Neural progenitor cell (in vitro differentiated cells): ENCODE data around the gene STX1B. TPM values are rescaled to one million over a fixed set of nuclear protein-coding genes. Genes with fewer than 3 reads are reported as not detected.

Experiments used
- DNase-seq: peaks from one replicate; pipeline ENCODE4 v3.0.0-alpha.2; 2016; ENCODE audit warnings: low spot score
- H2AFZ ChIP-seq: fragments of 200-600 bp; sonication (generic); replicated peaks from 2 replicates; pipeline ENCODE4 v1.6.1; 2016; ENCODE audit warnings: antibody characterized with exemption
- H3F3A ChIP-seq: fragments of 200-600 bp; sonication (generic); 2 replicates; pipeline ENCODE4 v1.6.1; 2016; ENCODE audit warnings: antibody characterized with exemption, low read depth
- H3K27ac ChIP-seq: fragments of 200-600 bp; sonication (generic); 2 replicates; pipeline ENCODE4 v1.5.1; 2016; ENCODE audit warnings: mild to moderate bottlenecking
- H3K27me3 ChIP-seq: fragments of 200-600 bp; sonication (generic); 2 replicates; pipeline ENCODE4 v1.6.1; 2016; ENCODE audit warnings: mild to moderate bottlenecking, moderate library complexity
- H3K36me3 ChIP-seq: fragments of 200-600 bp; sonication (generic); 2 replicates; pipeline ENCODE4 v1.5.1; 2016
- H3K4me1 ChIP-seq: fragments of 200-600 bp; sonication (generic); 2 replicates; pipeline ENCODE4 v1.6.1; 2016; ENCODE audit warnings: mixed run types
- H3K4me2 ChIP-seq: fragments of 200-600 bp; sonication (generic); 2 replicates; pipeline ENCODE4 v1.6.1; 2016
- H3K4me3 ChIP-seq: fragments of 200-600 bp; sonication (generic); 2 replicates; pipeline ENCODE4 v1.5.1; 2016
- H3K79me2 ChIP-seq: fragments of 200-600 bp; sonication (generic); 2 replicates; pipeline ENCODE4 v1.6.1; 2016; ENCODE audit warnings: low read depth
- H3K9ac ChIP-seq: fragments of 200-600 bp; sonication (generic); 2 replicates; pipeline ENCODE4 v1.6.1; 2016
- H3K9me3 ChIP-seq: fragments of 200-600 bp; sonication (generic); 2 replicates; pipeline ENCODE4 v1.5.1; 2016; ENCODE audit warnings: low read depth
- H4K20me1 ChIP-seq: fragments of 200-600 bp; sonication (generic); 2 replicates; pipeline ENCODE4 v1.6.1; 2016; ENCODE audit warnings: low read depth
- H3K27ac Mint-ChIP-seq: 3 replicates; pipeline ENCODE4 v1.8.0; 2021; ENCODE audit warnings: mixed read lengths
- H3K27me3 Mint-ChIP-seq: 2 replicates; pipeline ENCODE4 v1.8.0; 2022; ENCODE audit warnings: low read depth, mild to moderate bottlenecking, inconsistent platforms, moderate library complexity, mixed read lengths; ENCODE audit not compliant: insufficient read depth
- H3K36me3 Mint-ChIP-seq: 3 replicates; pipeline ENCODE4 v1.8.0; 2021; ENCODE audit warnings: mixed read lengths
- H3K4me1 Mint-ChIP-seq: 3 replicates; pipeline ENCODE4 v1.8.0; 2021; ENCODE audit warnings: mixed read lengths
- H3K4me3 Mint-ChIP-seq: 3 replicates; pipeline ENCODE4 v1.8.0; 2021; ENCODE audit warnings: mild to moderate bottlenecking, moderate library complexity, mixed read lengths
- H3K9me3 Mint-ChIP-seq: 3 replicates; pipeline ENCODE4 v1.8.0; 2020; ENCODE audit warnings: mixed read lengths
- EZH2 ChIP-seq: fragments of 200-600 bp; sonication (generic); IDR thresholded peaks from 2 replicates; pipeline ENCODE4 v1.6.1; 2017; ENCODE audit warnings: antibody characterized with exemption, mild to moderate bottlenecking, moderate library complexity
- EZH2phosphoT487 ChIP-seq: fragments of 200-600 bp; sonication (generic); IDR thresholded peaks from 2 replicates; pipeline ENCODE4 v1.6.1; 2017; ENCODE audit warnings: antibody characterized with exemption
- total RNA-seq: library from RNA; depleted of rRNA; stranded (reverse); fragments of >200 nt; gene quantifications from 2 replicates; pipeline ENCODE4 v1.2.3, GENCODE V29; 2015; ENCODE audit warnings: low replicate concordance
- TF ChIP-seq, protein P1 (sequence below): fragments of 200-600 bp; sonication (generic); IDR thresholded peaks from 2 replicates; pipeline ENCODE4 v1.5.1; 2017; ENCODE audit warnings: antibody characterized with exemption, mild to moderate bottlenecking

Gene STX1B
- total RNA-seq, 1 donor from 2014 or later, result 7.3 TPM

DNA sequence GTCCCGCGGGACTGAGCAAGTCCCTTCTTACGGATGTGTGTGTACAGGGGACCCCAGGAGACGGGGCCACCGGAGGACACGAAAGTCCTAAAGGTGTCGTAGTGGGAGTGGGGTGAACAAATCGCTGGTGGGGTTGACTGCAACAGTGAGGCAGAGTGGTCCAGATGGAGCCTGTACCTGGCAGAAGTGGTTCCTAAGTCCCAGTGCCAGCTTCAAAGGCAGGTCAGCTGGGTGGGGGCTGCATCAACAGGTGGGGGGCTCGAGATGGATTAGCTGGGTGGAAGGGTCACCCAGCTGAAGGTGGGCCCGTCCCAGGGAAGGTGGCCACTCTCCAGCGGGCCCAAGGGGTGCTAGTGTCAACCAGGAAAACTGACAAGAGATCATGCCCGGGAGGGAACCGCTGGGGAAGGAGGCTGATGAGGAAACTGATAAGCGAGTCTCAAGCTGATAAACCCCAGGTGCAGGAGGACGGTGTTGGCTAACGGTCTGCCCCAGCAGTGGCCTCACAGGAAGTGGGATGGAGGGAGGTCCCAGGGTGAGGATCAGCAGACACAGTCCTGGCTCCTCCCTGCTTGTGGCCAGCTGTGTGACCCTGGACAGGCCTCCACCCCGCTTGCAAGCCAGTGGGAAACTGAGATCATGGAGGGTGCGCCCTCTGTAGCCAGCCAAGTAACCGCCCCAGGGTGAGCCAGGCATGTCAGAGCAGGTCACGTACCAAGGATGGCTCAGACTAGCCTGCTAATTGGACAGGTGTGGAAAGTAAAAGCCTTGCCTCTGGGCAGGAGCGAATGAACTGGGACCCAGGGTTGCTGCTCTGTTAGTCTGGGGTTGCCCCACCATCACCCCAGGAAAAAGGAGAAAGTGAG, 60.6 kb downstream of the STX1B start:
- H3K4me1 ChIP-seq, result peaks cover 19% of the 10 kb centered on the region
- peaks cover 2% of the 10 kb centered on the region for H3K36me3 ChIP-seq
- H2AFZ ChIP-seq, result no peak overlapping the region
- TF ChIP-seq, protein P1, sequence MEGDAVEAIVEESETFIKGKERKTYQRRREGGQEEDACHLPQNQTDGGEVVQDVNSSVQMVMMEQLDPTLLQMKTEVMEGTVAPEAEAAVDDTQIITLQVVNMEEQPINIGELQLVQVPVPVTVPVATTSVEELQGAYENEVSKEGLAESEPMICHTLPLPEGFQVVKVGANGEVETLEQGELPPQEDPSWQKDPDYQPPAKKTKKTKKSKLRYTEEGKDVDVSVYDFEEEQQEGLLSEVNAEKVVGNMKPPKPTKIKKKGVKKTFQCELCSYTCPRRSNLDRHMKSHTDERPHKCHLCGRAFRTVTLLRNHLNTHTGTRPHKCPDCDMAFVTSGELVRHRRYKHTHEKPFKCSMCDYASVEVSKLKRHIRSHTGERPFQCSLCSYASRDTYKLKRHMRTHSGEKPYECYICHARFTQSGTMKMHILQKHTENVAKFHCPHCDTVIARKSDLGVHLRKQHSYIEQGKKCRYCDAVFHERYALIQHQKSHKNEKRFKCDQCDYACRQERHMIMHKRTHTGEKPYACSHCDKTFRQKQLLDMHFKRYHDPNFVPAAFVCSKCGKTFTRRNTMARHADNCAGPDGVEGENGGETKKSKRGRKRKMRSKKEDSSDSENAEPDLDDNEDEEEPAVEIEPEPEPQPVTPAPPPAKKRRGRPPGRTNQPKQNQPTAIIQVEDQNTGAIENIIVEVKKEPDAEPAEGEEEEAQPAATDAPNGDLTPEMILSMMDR, result peak; percentile 12
- TF ChIP-seq EZH2 (no peak), EZH2phosphoT487 (no peak)
- peak; percentile 67 for DNase-seq
- peak overlapping the region; percentile 93 for H3K4me3 Mint-ChIP-seq
- H3K9me3 ChIP-seq, result no peaks in the 10 kb centered on the region
- H4K20me1 ChIP-seq, result peaks cover 11% of the 10 kb centered on the region
- H3K27ac ChIP-seq, result no peak overlapping the region
- no peaks in the 10 kb centered on the region for H3K27me3 ChIP-seq
- peak overlapping the region; percentile 96 for H3K4me3 ChIP-seq
- peak overlapping the region; percentile 96 for H3K4me2 ChIP-seq
- H3K9me3 Mint-ChIP-seq, result no peaks in the 10 kb centered on the region
- peaks cover 34% of the 10 kb centered on the region for H3K4me1 Mint-ChIP-seq
- peak overlapping the region; percentile 79 for H3K27ac Mint-ChIP-seq
- H3K79me2 ChIP-seq, result peaks cover 9% of the 10 kb centered on the region
- H3F3A ChIP-seq, result peaks cover 49% of the 10 kb centered on the region
- H3K36me3 Mint-ChIP-seq, result peaks cover 6% of the 10 kb centered on the region
- H3K27me3 Mint-ChIP-seq, result peaks cover 10% of the 10 kb centered on the region
- H3K9ac ChIP-seq, result peak overlapping the region; percentile 57

DNA sequence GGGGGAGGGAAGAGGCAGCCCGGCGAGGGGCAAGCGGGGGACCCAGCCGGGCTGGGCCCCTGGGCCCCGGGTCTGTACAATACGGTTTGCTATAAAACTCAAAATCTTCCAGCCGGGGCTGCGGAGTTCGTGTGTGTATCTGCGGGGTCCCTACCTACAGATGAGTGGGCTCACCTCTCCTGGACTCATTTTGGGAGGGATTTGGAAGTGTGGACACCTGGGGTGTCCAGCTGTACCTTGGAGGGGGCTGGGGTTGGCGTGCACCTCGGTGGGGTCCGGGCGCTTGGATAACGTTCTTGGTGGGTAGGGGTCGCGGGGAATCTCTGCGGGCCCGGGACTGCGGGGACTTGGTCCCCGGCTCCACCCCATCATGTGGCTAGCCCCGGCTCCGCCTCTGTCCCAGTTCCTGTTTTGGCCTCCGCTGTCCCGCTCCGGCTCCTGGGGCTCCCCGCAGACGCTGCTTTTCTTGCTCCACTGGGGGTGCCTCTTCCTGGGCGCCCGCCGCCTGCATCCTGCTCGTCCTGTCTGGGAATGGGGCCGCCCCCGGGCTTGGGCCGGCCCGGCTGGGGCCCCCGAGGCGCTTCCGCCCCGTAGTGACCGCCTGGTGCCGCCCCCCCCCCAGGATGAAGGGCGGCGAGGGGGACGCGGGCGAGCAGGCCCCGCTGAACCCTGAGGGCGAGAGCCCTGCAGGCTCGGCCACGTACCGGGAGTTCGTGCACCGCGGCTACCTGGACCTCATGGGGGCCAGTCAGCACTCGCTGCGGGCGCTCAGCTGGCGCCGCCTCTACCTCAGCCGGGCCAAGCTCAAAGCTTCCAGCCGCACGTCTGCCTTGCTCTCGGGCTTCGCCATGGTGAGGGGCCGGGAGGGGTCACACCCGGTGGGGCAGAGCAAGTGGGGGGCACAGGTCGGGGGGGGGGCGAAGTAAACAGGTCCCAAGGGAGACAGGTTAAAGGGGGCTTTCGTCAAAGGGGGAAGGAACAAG, 61.5 kb downstream of the STX1B start, which contains the start of gene ORAI3:
ORAI3 (plus strand) TSS at position 402 of the 983 bp plus-strand sequence; CDS start at position 624, 222 bp downstream.
- Histone ChIP-seq H3K36me3 (peaks cover 9% of the 10 kb centered on the region), H3K9me3 (no peaks in the 10 kb centered on the region), H3K27me3 (no peaks in the 10 kb centered on the region), H2AFZ (peak within 1 kb of the TSS; percentile 43), H3K4me3 (peak within 1 kb of the TSS; percentile 96), H4K20me1 (peaks cover 11% of the 10 kb centered on the region), H3K9ac (peak within 1 kb of the TSS; percentile 57), H3K4me1 (peaks cover 19% of the 10 kb centered on the region), H3K4me2 (peak within 1 kb of the TSS; percentile 96), H3K79me2 (peaks cover 14% of the 10 kb centered on the region), H3K27ac (peak within 1 kb of the TSS; percentile 51), H3F3A (peaks cover 47% of the 10 kb centered on the region)
- DNase-seq, result peak; percentile 84
- peak within 1 kb of the TSS; percentile 95 for H3K27ac Mint-ChIP-seq
- H3K36me3 Mint-ChIP-seq, result peaks cover 13% of the 10 kb centered on the region
- H3K4me3 Mint-ChIP-seq, result peak within 1 kb of the TSS; percentile 93
- H3K27me3 Mint-ChIP-seq, result peaks cover 10% of the 10 kb centered on the region
- no peaks in the 10 kb centered on the region for H3K9me3 Mint-ChIP-seq
- H3K4me1 Mint-ChIP-seq, result peaks cover 34% of the 10 kb centered on the region
- TF ChIP-seq, protein P1, result no peak
- TF ChIP-seq EZH2, result no peak
- TF ChIP-seq EZH2phosphoT487, result no peak

DNA sequence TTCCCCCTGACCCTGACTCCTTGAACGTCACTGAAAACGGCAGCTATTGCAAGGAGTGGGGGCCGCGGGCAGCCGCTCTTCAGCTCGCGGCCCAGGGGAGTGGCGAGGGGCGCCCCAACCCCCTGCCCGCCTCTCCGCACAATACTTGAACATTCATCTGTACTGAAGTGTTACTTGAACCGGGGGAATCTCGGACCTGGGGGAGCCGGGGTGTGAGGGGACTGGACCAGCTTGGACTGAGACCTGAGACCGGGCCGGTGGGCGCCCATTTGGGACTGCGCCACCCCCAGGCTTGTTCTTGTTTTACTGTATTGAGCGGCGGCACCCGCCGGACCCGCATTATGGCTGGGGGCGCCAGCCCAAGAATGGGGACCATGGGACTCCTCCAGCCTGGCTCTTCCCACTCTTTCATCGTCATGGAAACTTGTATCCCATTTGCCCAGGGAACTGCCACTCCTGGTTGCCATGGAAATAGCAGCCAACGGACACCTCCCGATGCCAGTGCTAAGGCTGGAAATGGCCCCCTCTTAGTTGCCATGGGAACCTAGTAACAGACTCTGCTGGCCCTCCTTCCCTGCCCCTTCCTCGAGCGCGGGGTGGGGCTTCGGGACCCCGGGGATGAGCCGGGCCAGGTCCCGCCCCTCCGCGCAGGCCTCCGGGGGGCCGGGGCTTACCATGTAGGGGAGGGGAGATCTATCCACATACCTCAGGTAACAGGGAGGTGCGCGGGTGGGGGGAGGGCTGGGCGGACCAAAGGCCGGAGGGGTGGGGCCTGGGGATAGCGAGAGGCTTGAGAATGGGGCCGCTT, 62.4 kb downstream of the STX1B start:
- Histone ChIP-seq H3K27ac (peak overlapping the region; percentile 51), H4K20me1 (peaks cover 12% of the 10 kb centered on the region), H3F3A (peaks cover 40% of the 10 kb centered on the region), H3K27me3 (no peaks in the 10 kb centered on the region), H3K36me3 (peaks cover 9% of the 10 kb centered on the region), H3K9ac (no peak overlapping the region), H3K4me2 (peak overlapping the region; percentile 96), H3K4me3 (peak overlapping the region; percentile 96), H3K9me3 (no peaks in the 10 kb centered on the region), H2AFZ (peak overlapping the region; percentile 43), H3K4me1 (peaks cover 19% of the 10 kb centered on the region), H3K79me2 (peaks cover 15% of the 10 kb centered on the region)
- Mint-ChIP-seq H3K36me3 (peaks cover 16% of the 10 kb centered on the region), H3K27ac (peak overlapping the region; percentile 95), H3K9me3 (no peaks in the 10 kb centered on the region), H3K4me3 (peak overlapping the region; percentile 93), H3K27me3 (peaks cover 10% of the 10 kb centered on the region), H3K4me1 (peaks cover 27% of the 10 kb centered on the region)
- TF ChIP-seq EZH2phosphoT487, result no peak
- TF ChIP-seq, protein P1, result peak; percentile 29
- peak; percentile 100 for DNase-seq
